GM12801 (cell line): Measurements from ENCODE around the gene SORL1.

Experiments
- CTCF ChIP-seq: IDR thresholded peaks from one replicate; pipeline ENCODE4 v1.5.1; 2011; ENCODE audit warnings: control low read depth; ENCODE audit not compliant: insufficient read length; ENCODE audit errors: extremely low read depth

The SORL1 gene

GRCh38 chr11:121530257-121530656 is 78.1 kb downstream of the SORL1 start:
- TF ChIP-seq CTCF = no peak

- TF ChIP-seq CTCF = no peak
Observed at GRCh38 chr11:121533601-121534000, 81.5 kb downstream of the SORL1 start.

- no peak for TF ChIP-seq CTCF
Observed at GRCh38 chr11:121534131-121535093, 82.3 kb downstream of the SORL1 start.

GRCh38 chr11:121535129-121535796 is 83.1 kb downstream of the SORL1 start:
- TF ChIP-seq CTCF = no peak

GRCh38 chr11:121536126-121536525 is 84.0 kb downstream of the SORL1 start:
- TF ChIP-seq CTCF = no peak

GRCh38 chr11:121538054-121538453 is 85.9 kb downstream of the SORL1 start:
- no peak for TF ChIP-seq CTCF

- TF ChIP-seq CTCF = no peak
Observed at GRCh38 chr11:121539000-121539399, 86.9 kb downstream of the SORL1 start.
